Ishikawa (cell line): Measurements from ENCODE around the gene PNPLA6.

Experiments
- CEBPB ChIP-seq: IDR thresholded peaks from 2 replicates; pipeline ENCODE4 v1.6.1; 2012
- CREB1 ChIP-seq: IDR thresholded peaks from 2 replicates; pipeline ENCODE4 v1.6.1; 2012; ENCODE audit warnings: low read depth
- EGR1 ChIP-seq: IDR thresholded peaks from 2 replicates; pipeline ENCODE4 v1.6.1; 2012
- EP300 ChIP-seq: IDR thresholded peaks from 2 replicates; pipeline ENCODE4 v1.6.1; 2012; ENCODE audit warnings: borderline replicate concordance
- FOXM1 ChIP-seq: IDR thresholded peaks from 2 replicates; pipeline ENCODE4 v1.6.1; 2012; ENCODE audit warnings: low read depth, borderline replicate concordance
- NFIC ChIP-seq: IDR thresholded peaks from 2 replicates; pipeline ENCODE4 v1.6.1; 2012
- RAD21 ChIP-seq: IDR thresholded peaks from 2 replicates; pipeline ENCODE4 v1.6.1; 2012; ENCODE audit warnings: low read depth
- TAF1 ChIP-seq: IDR thresholded peaks from 2 replicates; pipeline ENCODE4 v1.6.1; 2012; ENCODE audit warnings: low read depth, mild to moderate bottlenecking
- TCF12 ChIP-seq: IDR thresholded peaks from 2 replicates; pipeline ENCODE4 v1.6.1; 2012; ENCODE audit warnings: low read depth
- TEAD4 ChIP-seq: IDR thresholded peaks from 2 replicates; pipeline ENCODE4 v1.6.1; 2012
- YY1 ChIP-seq: IDR thresholded peaks from 2 replicates; pipeline ENCODE4 v1.6.1; 2012; ENCODE audit warnings: low read depth
- ZBTB7A ChIP-seq: IDR thresholded peaks from 2 replicates; pipeline ENCODE4 v1.6.1; 2012; ENCODE audit warnings: low read depth
- TF ChIP-seq, protein P1 (sequence below): IDR thresholded peaks from 2 replicates; pipeline ENCODE4 v1.6.1; 2012
- TF ChIP-seq, protein P2 (sequence below): IDR thresholded peaks from 2 replicates; pipeline ENCODE4 v1.6.1; 2012; ENCODE audit warnings: low read depth, mild to moderate bottlenecking
- TF ChIP-seq, protein P3 (sequence below): IDR thresholded peaks from 2 replicates; pipeline ENCODE4 v1.6.1; 2012

PNPLA6 gene

DNA sequence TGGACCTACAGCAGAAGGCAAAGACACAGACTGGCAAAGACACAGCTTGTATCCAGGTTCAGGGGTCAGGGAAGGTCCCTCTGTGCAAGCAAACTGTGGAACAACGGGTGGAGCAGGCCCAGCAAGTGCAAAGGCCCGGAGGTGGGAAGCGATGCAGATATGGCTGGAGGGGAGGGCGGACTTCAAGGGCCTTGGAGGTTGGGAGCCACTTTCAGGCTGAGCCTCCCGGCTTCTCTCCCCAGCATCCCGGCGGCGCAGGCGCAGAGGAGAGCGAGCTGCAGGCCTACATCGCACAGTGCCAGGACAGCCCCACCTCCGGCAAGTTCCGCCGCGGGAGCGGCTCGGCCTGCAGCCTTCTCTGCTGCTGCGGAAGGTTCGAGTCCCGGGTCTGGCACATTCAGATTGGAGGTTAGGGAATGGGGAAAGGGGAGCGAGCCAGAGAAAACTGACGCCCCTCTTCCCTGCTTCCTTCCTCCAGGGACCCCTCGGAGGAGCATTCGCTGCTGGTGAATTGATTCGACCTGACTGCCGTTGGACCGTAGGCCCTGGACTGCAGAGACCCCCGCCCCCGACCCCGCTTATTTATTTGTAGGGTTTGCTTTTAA lies 2.1 kb upstream of the PNPLA6 start:
- TF ChIP-seq, protein P1, sequence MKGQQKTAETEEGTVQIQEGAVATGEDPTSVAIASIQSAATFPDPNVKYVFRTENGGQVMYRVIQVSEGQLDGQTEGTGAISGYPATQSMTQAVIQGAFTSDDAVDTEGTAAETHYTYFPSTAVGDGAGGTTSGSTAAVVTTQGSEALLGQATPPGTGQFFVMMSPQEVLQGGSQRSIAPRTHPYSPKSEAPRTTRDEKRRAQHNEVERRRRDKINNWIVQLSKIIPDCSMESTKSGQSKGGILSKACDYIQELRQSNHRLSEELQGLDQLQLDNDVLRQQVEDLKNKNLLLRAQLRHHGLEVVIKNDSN: no peak
- TF ChIP-seq FOXM1 (no peak), ZBTB7A (0 out of 2 replicates have a peak, but pooled peaks have one; percentile 38), CEBPB (no peak)

DNA sequence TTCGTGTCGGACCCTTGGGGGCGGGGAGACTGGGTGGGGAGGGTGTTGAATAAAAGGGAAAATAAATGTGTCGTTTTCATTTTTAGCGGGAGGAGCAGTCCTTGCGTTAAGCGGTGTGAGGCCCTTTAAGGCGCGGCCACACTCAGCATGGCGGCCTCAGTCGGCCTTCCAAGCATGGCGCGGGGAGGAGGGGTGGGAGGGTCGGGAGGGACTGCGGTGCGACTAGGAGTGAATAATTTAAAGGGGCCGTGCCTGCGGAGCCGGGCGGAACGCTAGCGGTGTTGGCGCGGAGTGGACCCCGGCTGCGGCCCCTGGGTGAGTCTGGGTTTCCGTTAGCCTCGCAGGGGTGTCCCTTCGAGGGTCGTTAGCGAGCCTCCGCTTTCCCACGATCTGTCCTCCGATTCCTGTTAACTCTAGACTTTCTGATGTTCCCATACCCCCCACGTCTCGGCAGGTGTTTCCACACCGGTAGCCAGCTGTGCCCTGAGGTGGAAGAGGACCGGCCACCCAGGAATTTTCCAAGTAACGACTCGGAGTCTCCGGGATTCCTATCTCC lies 1.5 kb upstream of the PNPLA6 start:
- 0 out of 2 replicates have a peak, but pooled peaks have one; percentile 63 for TF ChIP-seq ZBTB7A
- TF ChIP-seq, protein P2, sequence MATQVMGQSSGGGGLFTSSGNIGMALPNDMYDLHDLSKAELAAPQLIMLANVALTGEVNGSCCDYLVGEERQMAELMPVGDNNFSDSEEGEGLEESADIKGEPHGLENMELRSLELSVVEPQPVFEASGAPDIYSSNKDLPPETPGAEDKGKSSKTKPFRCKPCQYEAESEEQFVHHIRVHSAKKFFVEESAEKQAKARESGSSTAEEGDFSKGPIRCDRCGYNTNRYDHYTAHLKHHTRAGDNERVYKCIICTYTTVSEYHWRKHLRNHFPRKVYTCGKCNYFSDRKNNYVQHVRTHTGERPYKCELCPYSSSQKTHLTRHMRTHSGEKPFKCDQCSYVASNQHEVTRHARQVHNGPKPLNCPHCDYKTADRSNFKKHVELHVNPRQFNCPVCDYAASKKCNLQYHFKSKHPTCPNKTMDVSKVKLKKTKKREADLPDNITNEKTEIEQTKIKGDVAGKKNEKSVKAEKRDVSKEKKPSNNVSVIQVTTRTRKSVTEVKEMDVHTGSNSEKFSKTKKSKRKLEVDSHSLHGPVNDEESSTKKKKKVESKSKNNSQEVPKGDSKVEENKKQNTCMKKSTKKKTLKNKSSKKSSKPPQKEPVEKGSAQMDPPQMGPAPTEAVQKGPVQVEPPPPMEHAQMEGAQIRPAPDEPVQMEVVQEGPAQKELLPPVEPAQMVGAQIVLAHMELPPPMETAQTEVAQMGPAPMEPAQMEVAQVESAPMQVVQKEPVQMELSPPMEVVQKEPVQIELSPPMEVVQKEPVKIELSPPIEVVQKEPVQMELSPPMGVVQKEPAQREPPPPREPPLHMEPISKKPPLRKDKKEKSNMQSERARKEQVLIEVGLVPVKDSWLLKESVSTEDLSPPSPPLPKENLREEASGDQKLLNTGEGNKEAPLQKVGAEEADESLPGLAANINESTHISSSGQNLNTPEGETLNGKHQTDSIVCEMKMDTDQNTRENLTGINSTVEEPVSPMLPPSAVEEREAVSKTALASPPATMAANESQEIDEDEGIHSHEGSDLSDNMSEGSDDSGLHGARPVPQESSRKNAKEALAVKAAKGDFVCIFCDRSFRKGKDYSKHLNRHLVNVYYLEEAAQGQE: no peak
- TF ChIP-seq YY1: peak; percentile 99
- TF ChIP-seq EGR1: peak; percentile 88
- TF ChIP-seq, protein P3, sequence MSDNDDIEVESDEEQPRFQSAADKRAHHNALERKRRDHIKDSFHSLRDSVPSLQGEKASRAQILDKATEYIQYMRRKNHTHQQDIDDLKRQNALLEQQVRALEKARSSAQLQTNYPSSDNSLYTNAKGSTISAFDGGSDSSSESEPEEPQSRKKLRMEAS: peak; percentile 81
- TF ChIP-seq EP300: no peak
- TF ChIP-seq, protein P1: 0 out of 2 replicates have a peak, but pooled peaks have one; percentile 16
- 0 out of 2 replicates have a peak, but pooled peaks have one; percentile 1 for TF ChIP-seq CEBPB

DNA sequence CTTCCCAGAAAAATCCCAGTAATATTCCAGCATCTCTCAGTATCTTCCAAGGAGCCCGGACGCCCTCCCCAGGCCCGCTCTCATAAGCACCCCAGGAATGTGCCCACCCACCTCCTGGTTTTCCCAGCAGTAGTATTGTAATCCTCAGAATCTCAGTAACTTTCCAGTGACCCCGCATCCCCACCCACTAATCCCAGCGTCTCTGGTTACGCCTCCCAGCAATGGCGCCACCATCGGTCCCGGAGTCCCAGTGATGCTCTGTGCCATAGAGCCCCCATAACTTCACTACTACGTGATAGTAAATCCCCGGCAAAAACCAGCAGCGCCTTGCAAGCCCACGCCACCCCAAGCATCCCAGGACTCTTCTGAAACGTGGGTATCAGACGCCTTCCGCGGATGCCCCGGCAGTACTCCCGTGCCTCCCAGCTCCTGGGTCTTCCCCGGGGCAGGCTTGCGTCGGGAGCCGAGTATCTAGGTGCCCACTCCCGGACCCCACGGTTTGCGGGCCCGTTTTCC lies 928 bp upstream of the PNPLA6 start:
- TF ChIP-seq TEAD4 (0 out of 2 replicates have a peak, but pooled peaks have one; percentile 33), EP300 (no peak), TAF1 (no peak), RAD21 (no peak), ZBTB7A (no peak), TCF12 (no peak), YY1 (peak; percentile 82), NFIC (no peak), CREB1 (no peak), FOXM1 (no peak), EGR1 (no peak), CEBPB (0 out of 2 replicates have a peak, but pooled peaks have one; percentile 0)
- TF ChIP-seq, protein P3: no peak
- TF ChIP-seq, protein P2: no peak
- TF ChIP-seq, protein P1: no peak

DNA sequence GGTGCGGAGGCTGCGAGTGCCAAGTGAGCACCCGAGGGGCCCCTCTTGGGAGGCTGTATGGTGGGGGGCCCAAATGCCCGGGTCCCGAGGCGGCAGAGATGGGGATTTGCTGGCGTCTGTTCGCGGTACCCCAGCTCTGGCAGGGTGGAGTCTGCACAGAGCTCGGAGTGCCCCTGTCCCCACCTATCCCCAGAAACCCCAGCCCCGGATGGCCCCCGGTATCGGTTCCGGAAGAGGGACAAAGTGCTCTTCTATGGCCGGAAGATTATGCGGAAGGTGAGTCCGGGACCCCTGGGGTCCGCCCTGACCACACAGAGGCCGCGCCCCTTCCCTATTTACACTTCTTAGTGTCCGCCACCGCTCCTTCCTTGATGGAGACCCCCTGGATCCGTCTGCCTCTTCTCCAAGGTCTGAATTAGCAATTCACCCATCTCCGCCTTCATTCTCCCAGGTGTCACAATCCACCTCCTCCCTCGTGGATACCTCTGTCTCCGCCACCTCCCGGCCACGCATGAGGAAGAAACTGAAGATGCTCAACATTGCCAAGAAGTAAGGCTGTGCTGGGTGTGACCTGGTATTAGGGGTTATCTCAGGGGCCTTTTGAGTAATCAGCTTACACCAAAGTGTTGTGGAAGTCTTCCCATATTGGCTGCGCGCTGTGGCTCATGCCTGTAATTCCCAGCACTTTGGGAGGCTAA lies 630 bp downstream of the PNPLA6 start:
- TF ChIP-seq, protein P2: no peak
- TF ChIP-seq EGR1 (no peak), EP300 (no peak), TAF1 (no peak), ZBTB7A (no peak), TEAD4 (no peak), FOXM1 (no peak)
- TF ChIP-seq, protein P1: no peak
